ENCODE measurements around the gene ASL. TPM values are rescaled to one million over a fixed set of nuclear protein-coding genes. Genes with fewer than 3 reads are reported as not detected.

Gene ASL
- total and polyA plus RNA-seq, 12 donors: 12.0 to 32.1 (median 25.3) TPM

GRCh38 chr7:66138994-66139752, 63.6 kb downstream of the ASL start:
- TF ChIP-seq, protein P1, sequence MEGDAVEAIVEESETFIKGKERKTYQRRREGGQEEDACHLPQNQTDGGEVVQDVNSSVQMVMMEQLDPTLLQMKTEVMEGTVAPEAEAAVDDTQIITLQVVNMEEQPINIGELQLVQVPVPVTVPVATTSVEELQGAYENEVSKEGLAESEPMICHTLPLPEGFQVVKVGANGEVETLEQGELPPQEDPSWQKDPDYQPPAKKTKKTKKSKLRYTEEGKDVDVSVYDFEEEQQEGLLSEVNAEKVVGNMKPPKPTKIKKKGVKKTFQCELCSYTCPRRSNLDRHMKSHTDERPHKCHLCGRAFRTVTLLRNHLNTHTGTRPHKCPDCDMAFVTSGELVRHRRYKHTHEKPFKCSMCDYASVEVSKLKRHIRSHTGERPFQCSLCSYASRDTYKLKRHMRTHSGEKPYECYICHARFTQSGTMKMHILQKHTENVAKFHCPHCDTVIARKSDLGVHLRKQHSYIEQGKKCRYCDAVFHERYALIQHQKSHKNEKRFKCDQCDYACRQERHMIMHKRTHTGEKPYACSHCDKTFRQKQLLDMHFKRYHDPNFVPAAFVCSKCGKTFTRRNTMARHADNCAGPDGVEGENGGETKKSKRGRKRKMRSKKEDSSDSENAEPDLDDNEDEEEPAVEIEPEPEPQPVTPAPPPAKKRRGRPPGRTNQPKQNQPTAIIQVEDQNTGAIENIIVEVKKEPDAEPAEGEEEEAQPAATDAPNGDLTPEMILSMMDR (IDR thresholded peaks at IDR 0.05): no peak
- TF ChIP-seq POLR2A (IDR thresholded peaks at IDR 0.05): no peak
- intact Hi-C loops (cut with DNase I): no loop called here
- no peak for DNase-seq
- H3K36me3 ChIP-seq (replicated peaks in 1 of 2): peaks cover 0 to 41% of the 10 kb centered on the region in 2 donors
- no peaks in the 10 kb centered on the region for H3K9me3 ChIP-seq (replicated peaks in 1 of 3)
- peaks cover 7 to 15% of the 10 kb centered on the region in 2 donors for H3K4me1 ChIP-seq (replicated peaks in 1 of 2)
- H3K4me3 ChIP-seq: no peak overlapping the region
- WGBS, 4 donors: 69 to 79% (median 75%) methylated on average over 8 of the region's 8 CpGs
- H3K27me3 ChIP-seq: no peaks in the 10 kb centered on the region
- peak overlapping the region in 1 of 5 donors; percentile 84 for H3K27ac ChIP-seq

- H3K4me1 ChIP-seq (replicated peaks in 1 of 2): peaks cover 3 to 15% of the 10 kb centered on the region in 2 donors
- H3K9me3 ChIP-seq (replicated peaks in 1 of 3): no peaks in the 10 kb centered on the region
- H3K4me3 ChIP-seq: no peak overlapping the region
- no peaks in the 10 kb centered on the region for H3K27me3 ChIP-seq
- 10 to 17% (median 15%) methylated on average over 4 of the region's 4 CpGs for WGBS, 4 donors
- peak; percentile 81 to 96 (median 89) for DNase-seq
- intact Hi-C loops (cut with DNase I): loop anchor here in 1 of 2 donors (10.0 kb wide), 1 partner anchor 64 kb away; the partner anchor contains the start of gene TPST1
- H3K36me3 ChIP-seq (replicated peaks in 1 of 2): peaks cover 0 to 30% of the 10 kb centered on the region in 2 donors
- TF ChIP-seq, protein P1 (IDR thresholded peaks at IDR 0.05): peak; percentile 53 to 79 (median 73)
- no peak for TF ChIP-seq POLR2A (IDR thresholded peaks at IDR 0.05)
- peak overlapping the region; percentile 54 to 84 (median 73) for H3K27ac ChIP-seq
These were observed 65.3 kb downstream of the ASL start for GRCh38 chr7:66140924-66141323.

GRCh38 chr7:66142334-66142733, 66.7 kb downstream of the ASL start:
- intact Hi-C loops (cut with DNase I): loop anchor here in 1 of 2 donors (10.0 kb wide), 1 partner anchor 62 kb away; the partner anchor contains the start of gene TPST1
- H3K4me1 ChIP-seq (replicated peaks in 1 of 2): peaks cover 3 to 27% of the 10 kb centered on the region in 2 donors
- peaks cover 0 to 27% of the 10 kb centered on the region in 2 donors for H3K36me3 ChIP-seq (replicated peaks in 1 of 2)
- no peaks in the 10 kb centered on the region for H3K9me3 ChIP-seq (replicated peaks in 1 of 3)
- DNase-seq: peak in 1 of 7 donors; percentile 35
- no peak overlapping the region for H3K4me3 ChIP-seq
- WGBS, 4 donors: 81 to 90% (median 86%) methylated on average over 3 of the region's 3 CpGs
- no peak overlapping the region for H3K27ac ChIP-seq
- H3K27me3 ChIP-seq: no peaks in the 10 kb centered on the region
- TF ChIP-seq, protein P1 (IDR thresholded peaks at IDR 0.05): no peak
- no peak for TF ChIP-seq POLR2A (IDR thresholded peaks at IDR 0.05)

- no peaks in the 10 kb centered on the region for H3K27me3 ChIP-seq
- peaks cover 3 to 27% of the 10 kb centered on the region in 2 donors for H3K4me1 ChIP-seq (replicated peaks in 1 of 2)
- H3K36me3 ChIP-seq (replicated peaks in 1 of 2): peaks cover 0 to 26% of the 10 kb centered on the region in 2 donors
- DNase-seq: peak in 1 of 7 donors; percentile 39
- H3K4me3 ChIP-seq: no peak overlapping the region
- no peaks in the 10 kb centered on the region for H3K9me3 ChIP-seq (replicated peaks in 1 of 3)
- peak overlapping the region in 1 of 5 donors; percentile 5 for H3K27ac ChIP-seq
- 73 to 83% (median 80%) methylated on average over 5 of the region's 5 CpGs for WGBS, 4 donors
- intact Hi-C loops (cut with DNase I): loop anchor here in 1 of 2 donors (10.0 kb wide), 1 partner anchor 62 kb away; the partner anchor contains the start of gene TPST1
- TF ChIP-seq POLR2A (IDR thresholded peaks at IDR 0.05): no peak
- TF ChIP-seq, protein P1 (IDR thresholded peaks at IDR 0.05): no peak
These were observed 67.4 kb downstream of the ASL start for GRCh38 chr7:66142996-66143395.

Other genes with a start within 250 kb of the ASL start
- gene VKORC1L1, start 202.7 kb upstream of the ASL start, total RNA-seq: 10 to 100 TPM in 7 of 9 donors, 1 to 10 TPM in 2; 8.9 to 29.1 (median 13.4) TPM
- 10 to 100 TPM in 1 of 3 donors, 1 to 10 TPM in 2; 3.7 to 47.7 (median 7.0) TPM for gene VKORC1L1, start 202.7 kb upstream of the ASL start, polyA plus RNA-seq
- gene GUSB, start 93.6 kb upstream of the ASL start, total RNA-seq: 10 to 100 TPM; 19.2 to 65.4 (median 44.0) TPM
- 10 to 100 TPM; 37.6 to 62.0 (median 57.8) TPM for gene GUSB, start 93.6 kb upstream of the ASL start, polyA plus RNA-seq
- gene CRCP, start 39.0 kb downstream of the ASL start, total RNA-seq: 10 to 100 TPM; 28.9 to 53.3 (median 40.1) TPM
- 10 to 100 TPM; 14.5 to 46.7 (median 21.6) TPM for gene CRCP, start 39.0 kb downstream of the ASL start, polyA plus RNA-seq
- 10 to 100 TPM; 22.8 to 70.2 (median 31.5) TPM for gene TPST1, start 129.5 kb downstream of the ASL start, total RNA-seq
- 10 to 100 TPM in 1 of 3 donors, 1 to 10 TPM in 2; 6.8 to 22.3 (median 7.5) TPM for gene TPST1, start 129.5 kb downstream of the ASL start, polyA plus RNA-seq

Data from adrenal gland (tissue), 12 donors.